Measurements from ENCODE around the gene PRSS38. TPM values are rescaled to one million over a fixed set of nuclear protein-coding genes. Genes with fewer than 3 reads are reported as not detected.

The PRSS38 gene
- polyA plus RNA-seq, 3 donors, result not detected

DNA sequence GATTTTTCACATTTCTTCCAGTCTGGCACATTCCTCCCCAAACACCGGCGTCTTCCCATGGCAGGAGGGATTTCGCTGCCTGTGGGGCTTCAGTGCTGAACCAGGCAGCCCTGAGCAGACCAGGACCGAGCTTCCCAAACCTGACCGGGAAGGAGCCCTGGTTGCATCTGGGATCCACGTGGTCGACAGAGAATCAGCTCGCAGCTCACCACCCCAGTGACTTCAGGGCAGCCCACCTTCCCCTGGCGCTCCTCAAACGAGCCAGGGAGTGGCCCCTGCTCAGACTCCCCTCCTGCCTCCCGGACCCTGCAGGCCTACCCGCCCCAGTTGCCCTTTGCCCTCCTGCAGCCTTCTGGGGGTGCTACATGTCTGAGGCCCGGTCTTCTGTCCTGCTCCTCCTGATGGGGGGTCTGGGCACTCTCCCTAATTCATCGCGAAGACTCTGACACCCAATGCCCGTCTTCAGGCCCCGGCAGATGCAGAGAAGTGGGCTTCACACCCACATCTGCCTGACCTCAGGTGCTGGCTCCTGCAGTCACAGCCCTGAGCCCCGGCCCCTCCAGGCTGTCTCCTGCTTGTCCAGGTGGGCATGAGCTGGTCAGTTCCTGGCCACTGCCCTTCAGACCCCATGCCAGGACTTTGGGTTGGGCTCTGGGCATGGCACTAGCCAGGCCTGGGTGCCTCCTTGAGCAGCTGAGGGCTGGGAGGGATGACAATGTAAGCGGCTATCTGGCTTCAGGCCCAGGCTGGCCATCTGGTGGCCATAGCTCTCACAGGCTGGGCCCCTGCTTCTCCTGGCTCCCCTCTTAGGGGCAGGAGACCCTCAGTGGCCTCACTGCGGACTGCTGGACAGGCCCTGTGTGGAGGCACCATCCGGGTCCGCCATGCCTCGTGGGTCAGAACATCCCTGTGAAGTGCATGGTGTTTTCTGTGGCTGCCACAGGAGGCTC lies 26.1 kb upstream of the PRSS38 start:
- H3K36me3 ChIP-seq (replicated peaks in 1 of 2; ENCODE audit: control insufficient read depth in 1 of 2, insufficient read depth in 2 of 2, low read length in 2 of 2), result no peaks in the 10 kb centered on the region
- Mint-ChIP-seq H3K4me3 (peak overlapping the region; percentile 88 to 92), H3K36me3 (no peaks in the 10 kb centered on the region), H3K27ac (peak overlapping the region in 3 of 7 donors; percentile 19 to 65 (median 42)), H3K27me3 (ENCODE audit: low read depth in 3 of 3) (peaks cover 36 to 45% (median 39%) of the 10 kb centered on the region in 3 donors), H3K4me1 (peaks cover 16% of the 10 kb centered on the region), H3K9me3 (peaks cover 0 to 6% (median 0%) of the 10 kb centered on the region in 7 donors)
- H3K27me3 ChIP-seq (ENCODE audit: control insufficient read depth in 2 of 2, insufficient read depth in 2 of 2, low read length in 2 of 2), result peaks cover 6 to 41% of the 10 kb centered on the region in 2 donors
- H3K4me1 ChIP-seq (ENCODE audit: control insufficient read depth in 1 of 2, insufficient read depth in 2 of 2, low read length in 2 of 2), result peaks cover 19 to 23% of the 10 kb centered on the region in 2 donors
- no peak overlapping the region for H2AFZ ChIP-seq (ENCODE audit: insufficient read depth, low read depth, low read length, poor library complexity, severe bottlenecking)
- WGBS (ENCODE audit: insufficient coverage), result 87% methylated on average over 17 of the region's 23 CpGs
- H3K4me3 ChIP-seq (replicated peaks in 1 of 3; ENCODE audit: low read depth in 2 of 3, low read length in 3 of 3), result peak overlapping the region in 1 of 3 experiments; percentile 84
- no peak overlapping the region for H3K27ac ChIP-seq (ENCODE audit: low read depth in 1 of 2, low read length in 2 of 2)
- intact Hi-C loops (cut with micrococcal nuclease), result loop anchor here in 1 of 2 donors (5.0 kb wide), 1 partner anchor 383 kb away; no protein-coding TSS in a partner anchor
- H3K9me3 ChIP-seq (replicated peaks in 1 of 2; ENCODE audit: control insufficient read depth in 1 of 2, insufficient read depth in 1 of 2, low read length in 2 of 2), result peaks cover 0 to 3% of the 10 kb centered on the region in 2 donors
- DNase-seq, result no peak
- no peaks in the 10 kb centered on the region for H3K79me2 ChIP-seq (ENCODE audit: insufficient read depth, low read length)
- H3K9ac ChIP-seq (ENCODE audit: insufficient read depth, low read length, poor library complexity, severe bottlenecking), result no peak overlapping the region
- no peaks in the 10 kb centered on the region for H4K20me1 ChIP-seq (ENCODE audit: insufficient read depth, low read length)
- TF ChIP-seq, protein P1, sequence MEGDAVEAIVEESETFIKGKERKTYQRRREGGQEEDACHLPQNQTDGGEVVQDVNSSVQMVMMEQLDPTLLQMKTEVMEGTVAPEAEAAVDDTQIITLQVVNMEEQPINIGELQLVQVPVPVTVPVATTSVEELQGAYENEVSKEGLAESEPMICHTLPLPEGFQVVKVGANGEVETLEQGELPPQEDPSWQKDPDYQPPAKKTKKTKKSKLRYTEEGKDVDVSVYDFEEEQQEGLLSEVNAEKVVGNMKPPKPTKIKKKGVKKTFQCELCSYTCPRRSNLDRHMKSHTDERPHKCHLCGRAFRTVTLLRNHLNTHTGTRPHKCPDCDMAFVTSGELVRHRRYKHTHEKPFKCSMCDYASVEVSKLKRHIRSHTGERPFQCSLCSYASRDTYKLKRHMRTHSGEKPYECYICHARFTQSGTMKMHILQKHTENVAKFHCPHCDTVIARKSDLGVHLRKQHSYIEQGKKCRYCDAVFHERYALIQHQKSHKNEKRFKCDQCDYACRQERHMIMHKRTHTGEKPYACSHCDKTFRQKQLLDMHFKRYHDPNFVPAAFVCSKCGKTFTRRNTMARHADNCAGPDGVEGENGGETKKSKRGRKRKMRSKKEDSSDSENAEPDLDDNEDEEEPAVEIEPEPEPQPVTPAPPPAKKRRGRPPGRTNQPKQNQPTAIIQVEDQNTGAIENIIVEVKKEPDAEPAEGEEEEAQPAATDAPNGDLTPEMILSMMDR (IDR thresholded peaks at IDR 0.05), result no peak
- H3K4me2 ChIP-seq (replicated peaks; ENCODE audit: extremely low read depth, low read length, poor library complexity, severe bottlenecking), result peak overlapping the region; percentile 81

DNA sequence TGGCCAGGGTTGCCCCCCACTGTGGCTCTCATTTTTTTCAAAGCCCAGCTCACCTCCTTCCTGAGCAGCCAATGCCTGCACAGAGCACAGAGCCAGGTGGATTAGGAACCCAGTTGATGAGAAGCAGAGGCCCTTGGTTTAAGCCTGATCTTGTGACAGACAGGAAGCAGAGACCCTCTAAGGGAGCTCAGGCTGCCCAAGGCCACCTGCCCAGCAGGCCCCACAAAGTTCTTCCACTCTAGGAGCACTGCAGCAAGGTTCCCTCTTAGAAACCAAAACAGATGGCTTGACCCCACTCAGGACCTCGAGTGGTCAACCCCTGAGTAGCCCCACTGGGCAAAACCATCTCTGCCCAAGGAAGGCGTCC lies 25.5 kb upstream of the PRSS38 start:
- H4K20me1 ChIP-seq (ENCODE audit: insufficient read depth, low read length), result no peaks in the 10 kb centered on the region
- Mint-ChIP-seq H3K27me3 (ENCODE audit: low read depth in 3 of 3) (peaks cover 35 to 41% (median 35%) of the 10 kb centered on the region in 3 donors), H3K27ac (no peak overlapping the region), H3K9me3 (peaks cover 0 to 6% (median 0%) of the 10 kb centered on the region in 7 donors), H3K36me3 (no peaks in the 10 kb centered on the region), H3K4me3 (no peak overlapping the region), H3K4me1 (peaks cover 16% of the 10 kb centered on the region)
- H3K4me3 ChIP-seq (replicated peaks in 1 of 3; ENCODE audit: low read depth in 2 of 3, low read length in 3 of 3), result no peak overlapping the region
- H3K79me2 ChIP-seq (ENCODE audit: insufficient read depth, low read length), result no peaks in the 10 kb centered on the region
- 95% methylated on average over 2 of the region's 2 CpGs for WGBS (ENCODE audit: insufficient coverage)
- no peak for DNase-seq
- H3K4me1 ChIP-seq (ENCODE audit: control insufficient read depth in 1 of 2, insufficient read depth in 2 of 2, low read length in 2 of 2), result peaks cover 19 to 23% of the 10 kb centered on the region in 2 donors
- no peak overlapping the region for H3K27ac ChIP-seq (ENCODE audit: low read depth in 1 of 2, low read length in 2 of 2)
- H3K9me3 ChIP-seq (replicated peaks in 1 of 2; ENCODE audit: control insufficient read depth in 1 of 2, insufficient read depth in 1 of 2, low read length in 2 of 2), result peaks cover 0 to 3% of the 10 kb centered on the region in 2 donors
- no peak overlapping the region for H3K4me2 ChIP-seq (replicated peaks; ENCODE audit: extremely low read depth, low read length, poor library complexity, severe bottlenecking)
- H3K27me3 ChIP-seq (ENCODE audit: control insufficient read depth in 2 of 2, insufficient read depth in 2 of 2, low read length in 2 of 2), result peaks cover 5 to 39% of the 10 kb centered on the region in 2 donors
- TF ChIP-seq, protein P1 (IDR thresholded peaks at IDR 0.05), result no peak
- H2AFZ ChIP-seq (ENCODE audit: insufficient read depth, low read depth, low read length, poor library complexity, severe bottlenecking), result no peak overlapping the region
- intact Hi-C loops (cut with micrococcal nuclease), result no loop called here
- H3K36me3 ChIP-seq (replicated peaks in 1 of 2; ENCODE audit: control insufficient read depth in 1 of 2, insufficient read depth in 2 of 2, low read length in 2 of 2), result no peaks in the 10 kb centered on the region
- no peak overlapping the region for H3K9ac ChIP-seq (ENCODE audit: insufficient read depth, low read length, poor library complexity, severe bottlenecking)

Measured in CD14-positive monocyte (primary cell).